Stimulated activated CD4-positive, alpha-beta T cell treated with anti-CD3 and anti-CD28 coated beads, Interleukin-1b, Interleukin-23, amount 100 ng/mL, for 48 hours (primary cell): ENCODE results near the gene PDK2.

Experiments used
- DNase-seq: peaks from one replicate; pipeline ENCODE4 v3.0.0-alpha.2; 2020

Gene PDK2

DNA sequence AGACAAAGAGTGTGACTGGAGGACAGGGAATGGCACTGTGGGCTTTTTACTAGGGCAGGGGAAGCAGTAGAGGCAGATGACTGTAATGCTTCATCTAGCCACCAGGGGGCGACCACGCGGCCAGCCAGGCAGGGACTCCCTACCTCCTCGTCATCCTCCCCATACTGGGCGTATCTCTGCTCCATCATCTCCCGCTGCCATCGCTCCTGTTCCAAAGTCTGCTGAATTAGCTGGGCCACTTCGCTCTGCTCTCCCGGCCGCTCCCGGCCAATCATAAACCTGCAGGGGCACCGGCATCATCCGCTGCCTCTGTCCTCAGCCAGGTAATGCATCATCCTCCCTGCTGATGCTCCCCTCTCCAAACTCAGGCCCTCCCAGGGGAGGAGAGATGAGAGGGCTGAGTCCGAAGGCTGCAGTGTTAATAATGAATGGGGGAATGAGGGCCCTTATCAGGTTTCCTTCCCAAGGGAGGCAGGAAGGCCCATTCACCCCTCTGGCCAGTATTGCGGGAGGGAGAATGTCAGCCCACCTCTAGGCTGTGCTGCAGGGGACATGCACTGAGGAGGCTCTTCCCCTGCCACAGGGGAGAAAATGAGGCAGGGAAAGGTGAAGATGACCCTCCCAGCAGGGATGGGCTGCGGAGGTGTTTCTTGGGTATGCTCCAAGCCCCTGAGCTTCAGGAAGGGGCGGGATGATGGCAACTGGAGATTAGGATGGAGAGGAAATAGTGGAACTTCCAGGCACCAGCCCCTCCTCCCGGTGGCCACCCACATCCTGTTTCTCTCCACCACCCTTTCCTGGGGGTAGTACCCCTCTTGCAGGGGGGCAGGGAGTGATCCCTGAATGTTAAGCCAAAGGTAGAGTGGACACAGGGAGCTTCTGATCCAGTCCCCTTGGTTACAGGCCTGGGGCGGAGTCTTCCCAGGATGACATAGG, 45.1 kb downstream of the PDK2 start:
- peak; percentile 83 for DNase-seq

DNA sequence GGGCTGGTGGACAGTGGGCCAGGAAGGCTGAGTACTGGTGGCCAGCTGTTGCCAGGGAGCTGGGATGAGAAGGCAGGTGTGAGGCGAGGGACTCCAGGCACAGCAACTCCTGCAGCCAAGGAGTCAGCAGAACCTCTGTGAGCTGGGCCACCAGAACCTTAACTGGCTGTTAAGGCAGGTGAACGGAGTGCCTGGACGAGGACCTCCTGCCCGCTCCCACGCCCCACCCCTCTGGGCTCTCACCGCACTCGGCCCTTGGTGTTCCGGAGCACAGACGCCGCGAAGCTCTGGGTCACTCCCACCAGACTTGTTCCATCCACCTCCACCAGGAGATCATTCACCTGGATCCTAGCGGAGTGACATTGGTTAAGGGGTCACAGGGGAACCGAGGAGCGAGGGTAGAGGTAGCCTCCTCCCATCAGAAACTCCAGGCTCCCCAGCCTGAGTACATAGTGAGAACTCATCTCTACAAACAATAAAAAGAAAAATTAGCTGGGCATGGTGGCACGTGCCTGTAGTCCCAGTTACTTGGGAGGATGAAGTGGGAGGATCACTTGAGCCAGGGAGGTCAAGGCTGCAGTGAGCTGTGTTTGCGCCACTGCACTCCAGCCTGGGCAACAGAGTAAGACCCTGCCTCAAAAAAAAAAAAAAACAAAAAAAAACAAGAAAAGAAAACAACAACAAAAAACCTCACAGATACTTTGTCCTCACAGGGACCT, 46.0 kb downstream of the PDK2 start:
- DNase-seq, result no peak

DNA sequence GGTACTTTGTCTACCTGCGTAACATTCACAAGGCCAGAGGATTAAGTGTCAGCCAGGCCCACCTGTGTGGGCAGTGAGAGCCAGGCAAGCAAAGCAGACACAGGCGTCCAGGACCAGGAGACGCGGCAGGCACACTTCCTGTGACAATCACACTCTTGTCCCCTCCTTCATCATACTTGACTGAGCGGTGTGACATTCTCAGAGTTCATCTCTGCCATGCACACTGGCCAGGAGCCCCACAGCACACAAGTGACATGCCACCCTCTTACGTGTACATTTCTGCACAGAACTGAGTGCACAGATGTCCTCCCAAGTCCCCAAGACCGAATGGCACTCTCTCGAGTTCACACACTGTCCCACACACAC, 46.6 kb downstream of the PDK2 start:
- DNase-seq, result no peak

DNA sequence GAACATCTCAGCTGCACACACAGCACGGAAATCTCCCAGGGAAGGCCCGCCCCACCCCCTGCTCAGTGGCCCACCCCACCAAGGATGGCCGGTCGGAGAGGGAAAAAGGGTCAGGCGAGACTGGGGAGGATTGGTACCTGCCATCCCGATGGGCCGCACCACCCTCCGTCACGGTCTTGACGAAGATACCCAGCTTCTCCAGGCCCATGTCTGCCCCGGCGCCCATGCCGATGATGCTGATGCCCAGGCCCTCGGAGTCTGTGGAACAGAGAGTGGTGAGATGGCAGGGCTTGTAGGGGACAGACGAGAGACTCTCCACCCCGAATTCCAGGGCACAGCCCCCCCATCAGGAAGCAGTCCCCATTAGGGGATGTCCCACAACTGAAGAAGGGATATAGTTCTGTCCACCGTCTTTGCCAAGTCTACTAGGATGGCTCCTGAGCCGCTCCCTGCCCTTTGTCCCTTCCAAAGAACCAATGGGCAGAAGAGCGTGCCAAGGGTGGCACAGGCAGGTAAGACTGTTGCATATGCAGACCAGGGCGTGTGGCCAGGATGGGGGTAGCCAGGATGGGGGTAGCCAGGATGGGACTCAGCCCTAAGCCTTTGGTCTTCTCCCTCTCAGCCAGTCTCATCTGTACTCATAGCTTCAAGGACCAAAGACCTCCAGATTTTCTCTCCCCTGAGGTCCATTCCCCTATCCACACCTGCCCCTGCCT, 48.5 kb downstream of the PDK2 start:
- DNase-seq, result no peak

DNA sequence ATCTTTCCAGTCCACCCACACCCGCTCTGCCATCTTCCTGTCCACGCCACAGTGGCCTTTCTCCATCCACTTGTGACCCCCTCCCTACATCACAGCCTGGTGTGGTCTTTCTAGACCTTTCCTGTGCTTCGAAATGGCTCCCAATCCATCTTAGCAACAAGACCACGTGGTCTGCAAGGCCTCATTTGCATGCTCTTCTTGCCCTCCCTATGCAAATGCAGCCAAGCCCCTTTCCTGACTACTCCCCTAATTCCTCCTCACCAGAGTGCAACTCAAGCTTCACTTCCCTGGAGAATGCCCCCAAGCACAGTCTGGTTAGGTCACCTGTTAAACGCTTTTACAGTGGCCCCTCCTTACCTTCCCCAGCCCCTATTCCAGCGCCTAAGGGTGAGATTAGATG, 49.2 kb downstream of the PDK2 start:
- no peak for DNase-seq

DNA sequence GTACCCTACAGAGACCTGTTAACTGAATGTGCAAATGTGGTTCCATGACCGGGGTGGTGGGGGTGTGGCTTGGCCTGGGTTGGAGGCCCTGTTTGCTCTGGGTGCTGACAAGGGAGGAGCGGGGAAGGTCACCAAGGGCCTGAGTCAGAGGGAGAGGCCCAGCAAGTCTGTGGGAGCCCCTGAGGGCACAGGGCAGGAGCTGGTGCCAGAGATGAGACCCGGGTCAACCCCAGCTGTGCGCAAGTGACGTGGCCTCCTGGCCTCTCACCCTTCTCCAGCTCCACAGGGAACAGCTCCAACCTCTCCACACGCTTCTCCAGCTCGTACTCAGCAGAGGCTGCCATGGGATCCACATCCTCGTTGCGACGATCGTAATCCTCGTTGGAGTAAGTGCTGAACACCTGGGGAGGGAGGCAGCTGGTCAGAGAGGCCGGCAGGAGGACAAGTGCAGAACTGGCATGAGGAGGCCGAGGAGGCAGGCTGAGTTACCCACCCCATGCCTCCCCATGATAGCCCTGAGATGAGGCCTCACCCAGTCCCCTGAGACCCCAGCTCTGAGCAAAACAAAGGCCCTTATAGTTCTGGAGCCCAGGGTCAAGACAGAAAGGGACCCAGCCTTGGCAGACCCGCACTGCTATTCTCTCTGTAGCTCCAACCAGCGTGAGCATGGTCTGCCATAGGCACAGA, 49.8 kb downstream of the PDK2 start:
- peak; percentile 37 for DNase-seq

DNA sequence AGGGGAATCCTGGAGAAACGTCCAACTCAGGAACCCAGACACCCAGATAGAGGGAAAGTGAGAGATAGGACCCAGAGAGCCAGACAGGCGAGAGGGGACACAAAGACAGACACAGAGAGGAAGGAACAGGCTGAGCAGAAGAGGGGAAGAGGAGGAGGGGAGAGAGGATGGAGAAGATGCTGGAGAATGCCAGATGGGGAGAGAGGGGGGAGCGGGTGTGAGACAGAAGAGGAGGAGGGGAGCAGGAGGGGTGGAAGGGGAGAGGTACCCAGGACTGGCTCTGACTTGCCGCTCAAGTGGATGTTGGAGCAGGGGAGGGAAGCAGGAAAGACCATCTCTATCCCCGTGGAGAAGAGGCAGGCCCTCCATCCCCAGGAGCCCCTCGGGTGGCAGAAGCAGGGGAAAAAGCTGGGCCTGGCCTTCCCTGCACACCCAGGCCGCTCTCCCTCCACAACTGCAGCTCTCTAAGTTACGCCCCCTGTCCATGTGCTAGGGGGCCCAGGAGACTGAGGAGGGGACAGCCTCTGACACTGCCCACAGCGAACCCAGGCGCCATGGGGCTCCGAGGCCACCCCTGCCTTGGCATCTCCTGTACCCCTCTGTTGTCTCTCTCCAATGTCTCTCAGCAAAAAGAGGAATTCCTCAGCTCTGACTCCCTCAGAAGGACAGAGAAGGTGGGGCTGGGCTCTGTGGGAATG, 50.5 kb downstream of the PDK2 start:
- DNase-seq, result no peak

DNA sequence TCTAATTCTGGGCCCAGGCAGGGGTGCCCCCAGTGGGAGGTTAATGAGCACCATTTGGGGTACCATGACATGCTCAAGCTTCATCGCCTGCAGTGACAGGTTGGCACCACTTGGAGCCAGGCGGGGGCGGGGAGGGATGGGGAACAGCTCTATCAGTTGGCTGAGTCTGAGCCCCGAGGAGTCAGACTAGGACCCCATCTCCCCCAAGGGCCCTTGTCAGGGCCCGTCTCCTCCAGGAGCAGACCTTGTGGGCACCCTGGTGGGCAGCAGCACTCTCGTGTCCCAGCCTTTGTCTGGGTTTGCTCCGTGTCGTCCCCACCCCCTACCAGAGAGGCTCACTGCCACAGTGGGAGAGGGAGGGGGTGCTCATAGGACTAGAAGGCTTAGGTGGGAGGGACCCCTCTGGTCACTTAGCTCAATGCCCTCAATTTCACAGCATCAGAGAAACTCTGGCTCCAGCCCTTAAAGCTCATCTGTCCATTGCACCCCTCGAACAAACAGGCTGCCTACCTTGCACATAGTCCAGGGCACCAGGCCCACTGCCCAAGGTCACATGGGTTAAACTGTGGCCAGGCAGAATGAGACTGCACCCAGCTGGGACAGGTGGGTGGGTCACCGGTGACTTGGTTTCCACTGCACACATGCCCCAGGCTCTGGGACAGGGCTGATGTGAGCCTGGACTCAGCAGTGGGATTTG, 51.2 kb downstream of the PDK2 start:
- DNase-seq, result no peak

DNA sequence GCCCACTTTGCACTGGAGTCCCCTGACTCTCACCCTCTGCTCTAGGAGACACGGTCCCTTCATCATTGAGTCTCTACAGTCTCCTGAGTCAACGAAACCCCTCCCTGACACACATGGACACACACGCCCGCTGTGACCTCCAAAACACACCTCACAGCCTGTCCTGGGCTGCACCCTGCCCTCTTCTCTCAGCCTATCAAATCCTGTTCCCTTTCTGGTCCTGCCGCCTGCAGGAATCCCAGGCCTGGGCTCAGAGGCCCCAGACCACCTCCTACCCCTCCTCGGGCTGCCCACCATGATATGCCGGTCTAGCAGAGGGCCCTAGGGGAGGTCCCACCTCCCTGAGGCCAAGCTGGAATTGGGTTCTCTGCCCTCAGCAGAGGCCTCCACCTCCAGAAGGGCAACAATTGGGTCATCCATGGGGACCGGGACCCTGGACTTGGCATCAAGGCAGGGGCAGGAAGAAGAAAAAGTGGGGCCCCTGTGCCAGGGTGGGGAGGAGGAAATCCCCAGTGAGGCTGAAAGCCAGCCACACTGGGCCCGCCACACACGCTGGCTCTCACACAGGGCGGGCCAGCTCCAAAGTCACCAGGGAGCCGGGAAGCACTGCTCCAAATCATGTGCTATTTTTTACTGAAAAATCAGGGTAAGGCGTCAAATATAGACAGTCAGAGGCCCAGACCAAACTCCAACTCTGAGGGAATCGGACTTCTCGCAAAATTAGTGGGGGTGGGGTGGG, 51.9 kb downstream of the PDK2 start:
- no peak for DNase-seq

DNA sequence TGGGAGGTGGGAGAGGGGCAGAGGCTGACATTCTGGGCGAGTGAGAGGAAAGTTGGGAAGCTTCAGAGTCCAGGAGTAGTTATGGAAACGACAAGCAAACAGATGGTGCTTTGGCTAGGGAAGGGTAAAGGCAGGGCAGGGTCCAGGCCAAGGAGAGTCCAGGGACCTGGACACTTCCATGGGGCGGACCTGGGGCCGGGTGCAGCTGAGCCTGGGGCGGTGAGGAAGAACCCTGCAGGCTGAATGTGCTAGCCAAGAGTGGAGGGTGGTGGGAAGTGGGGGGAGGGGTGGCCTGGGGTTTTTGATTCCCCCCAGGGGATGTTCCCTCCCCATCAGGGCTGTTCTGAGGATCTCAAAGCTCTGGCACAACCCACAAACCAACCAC, 52.7 kb downstream of the PDK2 start:
- DNase-seq, result no peak

DNA sequence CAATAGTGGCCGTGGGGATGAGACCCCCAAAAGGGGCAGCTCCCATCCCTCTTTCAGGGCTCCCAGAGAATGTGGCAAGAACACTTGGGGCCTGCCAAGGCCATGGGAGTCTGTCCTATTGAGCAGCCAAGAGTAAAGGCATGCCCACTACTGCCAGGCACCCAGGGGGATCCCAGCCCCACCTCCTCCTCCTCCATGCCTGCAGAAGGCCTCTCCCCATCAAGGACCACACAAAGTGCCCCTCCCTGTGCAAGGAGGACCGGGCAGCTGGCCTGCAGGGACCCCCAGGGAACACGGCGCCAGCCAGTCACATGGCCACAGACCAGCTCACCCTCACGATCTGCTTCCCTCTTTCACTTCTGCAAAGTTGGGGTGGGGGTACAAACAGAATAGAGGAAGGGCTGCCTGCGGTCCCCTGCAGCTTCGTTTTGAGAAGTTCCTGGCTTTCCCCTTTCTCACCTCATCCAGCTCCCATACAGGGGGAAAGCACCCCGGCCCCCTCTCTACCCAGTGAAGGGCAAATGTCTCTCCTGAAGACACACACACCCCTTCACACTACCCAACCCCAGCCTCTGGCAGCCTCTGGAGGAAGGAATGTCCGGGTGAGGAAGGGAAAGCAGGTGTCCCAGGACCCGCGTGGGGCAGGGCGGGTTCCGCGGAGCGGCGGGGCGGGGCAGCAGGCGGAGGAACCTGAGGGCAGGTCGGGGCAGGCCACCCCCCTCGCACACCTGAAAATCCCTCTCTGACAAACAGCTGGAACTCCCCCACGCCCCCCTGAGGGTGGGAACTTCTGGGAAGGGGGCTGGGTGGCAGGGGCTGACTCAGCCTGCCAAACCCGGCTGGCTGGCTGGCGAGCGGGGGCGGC, 53.3 kb downstream of the PDK2 start:
- DNase-seq, result peak; percentile 79

DNA sequence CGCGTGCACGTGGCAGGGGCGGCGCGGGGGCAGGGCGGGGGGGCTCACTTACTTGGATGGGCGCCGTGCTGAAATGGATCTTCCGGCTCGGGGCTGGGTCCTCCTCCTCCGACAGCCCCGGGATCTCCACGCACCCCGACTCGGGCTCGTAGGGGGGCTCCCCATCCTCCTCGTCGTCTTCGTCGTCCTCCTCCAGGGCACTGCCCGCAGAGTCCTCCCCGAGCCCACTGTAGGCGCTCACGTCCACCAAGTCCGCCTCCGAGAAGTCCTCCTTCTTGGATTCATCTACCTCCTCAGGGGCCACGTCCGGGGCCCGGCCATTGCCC, 53.9 kb downstream of the PDK2 start:
- DNase-seq, result no peak

DNA sequence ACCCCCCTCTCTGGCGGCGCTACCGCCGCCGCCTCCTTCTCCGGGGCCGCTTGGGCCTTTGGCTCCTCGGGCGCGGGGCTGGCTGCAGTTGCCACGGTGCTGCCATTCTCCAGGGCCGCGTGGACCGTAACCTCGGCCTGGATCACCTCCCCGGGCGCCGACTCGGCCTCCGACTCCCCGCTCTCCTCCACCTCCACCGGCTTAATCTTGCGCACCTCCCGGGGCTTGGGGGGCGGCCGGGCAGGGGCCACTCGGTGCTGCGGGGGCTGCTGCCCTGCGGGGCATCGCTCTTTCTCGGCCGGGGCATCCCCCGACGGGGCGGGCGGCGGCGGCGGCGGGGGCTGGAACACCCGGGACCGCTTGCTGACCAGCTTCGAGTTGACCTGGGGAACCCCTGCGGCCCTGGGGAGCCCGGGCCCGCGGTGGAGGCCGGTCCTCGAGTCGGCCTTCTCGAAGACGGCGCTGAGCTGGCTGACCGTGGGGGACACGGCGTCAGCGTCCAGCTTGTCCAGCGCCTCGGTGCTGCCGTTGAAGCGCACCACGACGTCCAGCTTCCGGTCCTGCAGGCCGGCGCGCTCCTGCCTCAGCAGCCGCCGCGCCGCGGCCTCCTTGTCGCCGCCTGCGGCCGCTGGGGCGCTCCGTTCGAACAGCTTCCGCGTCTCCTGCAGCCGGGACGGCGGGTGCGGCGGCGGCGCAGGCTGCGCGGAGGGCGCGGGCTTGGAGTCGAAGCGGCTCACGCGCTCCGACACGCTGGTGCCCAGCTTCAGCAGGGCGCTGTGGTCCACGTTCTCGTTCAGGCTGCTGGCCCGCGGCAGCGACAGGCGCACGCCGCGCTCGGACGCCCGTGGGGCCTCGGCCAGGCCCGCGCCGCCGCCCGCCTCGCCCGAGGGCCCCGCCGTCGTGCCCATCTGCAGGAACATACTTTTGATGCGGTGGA, 54.5 kb downstream of the PDK2 start:
- DNase-seq, result peak; percentile 57

DNA sequence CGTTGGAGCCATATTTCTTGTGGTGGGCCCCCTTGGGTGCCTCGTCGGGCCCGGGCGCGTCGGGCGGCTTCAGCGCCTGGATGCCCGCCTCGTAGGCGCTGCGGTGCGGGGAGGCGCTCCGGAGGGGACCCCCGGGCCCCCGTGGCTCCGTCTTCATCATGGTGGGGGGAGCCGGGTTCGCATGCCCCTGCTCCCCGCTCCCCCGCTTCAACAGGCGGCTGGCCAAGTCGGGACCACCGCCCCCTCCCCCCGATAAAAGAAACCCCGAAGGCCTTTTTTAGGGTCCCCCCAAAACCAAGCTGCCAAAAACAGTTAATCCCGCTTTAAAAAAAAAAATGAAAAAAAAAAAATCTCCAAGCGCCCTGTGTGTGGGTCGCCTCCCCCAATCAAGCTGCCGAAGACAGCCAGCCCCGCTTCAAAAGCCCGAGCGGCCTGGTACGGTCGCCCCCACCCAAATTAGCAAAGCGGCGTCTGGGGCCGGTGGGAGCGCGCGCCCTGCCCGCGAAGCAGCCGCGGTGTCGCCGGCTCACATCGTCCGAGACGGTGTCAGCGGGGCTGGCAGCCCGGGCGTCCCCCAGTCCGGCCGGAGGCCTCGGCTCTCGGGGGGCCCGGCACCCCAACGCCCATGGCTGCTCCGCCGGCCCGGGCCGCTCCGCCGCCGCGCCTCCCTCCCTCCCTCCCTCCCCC, 55.3 kb downstream of the PDK2 start, which contains the start of gene PPP1R9B:
Gene PPP1R9B, minus strand, starts transcription at position 324 of the 687 bp plus-strand sequence. Its CDS starts 164 bp downstream, at position 160.
- DNase-seq, result no peak

DNA sequence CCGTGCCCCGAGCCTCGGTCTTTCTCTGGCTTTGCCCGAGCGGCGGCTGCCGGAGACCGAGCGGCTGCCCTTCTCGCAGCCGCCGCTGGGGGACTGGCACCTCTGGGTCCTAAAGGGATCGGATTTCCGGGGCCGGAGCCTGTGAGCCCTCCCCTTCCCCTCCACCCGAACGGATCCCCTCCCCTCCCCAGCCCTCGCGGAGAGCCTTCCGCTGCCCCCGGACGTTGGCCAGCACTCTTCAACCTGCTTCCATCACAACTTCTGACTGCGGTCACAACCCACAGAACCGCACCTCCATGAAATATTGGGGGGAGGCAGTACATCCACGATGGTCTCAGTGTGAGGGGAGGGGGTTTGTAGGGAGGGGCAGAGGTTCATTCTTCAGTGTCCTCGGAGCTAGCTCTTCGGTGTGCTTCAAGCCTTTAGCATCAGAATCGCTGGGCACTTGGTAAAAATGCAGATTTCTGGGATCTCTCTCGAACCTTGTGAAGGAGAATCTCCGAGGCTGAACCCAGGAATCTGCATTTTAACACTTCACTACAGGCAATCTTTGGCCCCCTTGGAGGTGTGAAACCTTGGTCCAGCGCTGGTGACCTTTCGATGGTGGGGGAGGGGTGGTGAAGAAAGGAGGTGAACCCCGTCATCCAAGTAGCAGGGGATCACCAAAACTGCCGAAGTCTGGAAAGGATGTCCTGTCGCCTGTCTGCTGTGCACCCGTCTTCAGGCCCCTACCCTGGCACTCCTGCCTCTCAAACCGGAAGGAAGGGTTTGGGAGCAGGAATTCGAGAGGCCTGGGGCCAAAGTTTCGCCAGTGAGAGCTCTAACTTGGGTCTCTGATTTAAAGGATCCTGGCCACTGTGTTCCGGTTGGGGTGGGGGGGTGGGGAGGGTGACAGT, 56.1 kb downstream of the PDK2 start:
- peak; percentile 89 for DNase-seq

DNA sequence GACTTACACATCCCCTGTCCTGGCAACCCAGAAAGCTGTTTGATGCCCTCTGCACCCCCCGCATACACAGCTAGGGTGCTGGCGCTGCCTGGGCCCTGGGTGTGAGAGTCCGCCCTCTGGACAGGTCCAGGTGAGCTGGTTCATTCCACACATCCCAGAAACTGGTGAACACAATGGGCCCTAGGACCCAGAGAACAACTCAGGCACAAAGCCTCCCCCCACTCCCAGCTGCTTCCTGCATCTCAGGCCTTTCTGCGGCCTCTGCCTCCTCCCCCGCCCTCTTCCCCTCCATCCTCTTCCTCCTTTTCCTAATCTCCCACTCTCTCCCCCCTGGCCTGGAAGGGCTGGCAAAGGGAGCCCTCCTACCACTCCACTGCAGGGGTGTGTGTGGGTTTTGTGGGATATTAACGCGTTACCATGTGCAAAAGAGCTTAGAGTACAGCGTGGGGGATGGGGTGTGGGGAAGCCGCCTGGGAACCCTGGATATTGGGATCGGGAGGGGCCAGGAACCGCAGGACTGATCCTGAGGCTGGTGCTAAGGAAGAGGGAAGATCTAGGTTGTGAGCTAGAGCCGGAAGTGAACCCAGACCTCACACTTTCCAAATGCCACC, 56.9 kb downstream of the PDK2 start:
- peak; percentile 57 for DNase-seq

DNA sequence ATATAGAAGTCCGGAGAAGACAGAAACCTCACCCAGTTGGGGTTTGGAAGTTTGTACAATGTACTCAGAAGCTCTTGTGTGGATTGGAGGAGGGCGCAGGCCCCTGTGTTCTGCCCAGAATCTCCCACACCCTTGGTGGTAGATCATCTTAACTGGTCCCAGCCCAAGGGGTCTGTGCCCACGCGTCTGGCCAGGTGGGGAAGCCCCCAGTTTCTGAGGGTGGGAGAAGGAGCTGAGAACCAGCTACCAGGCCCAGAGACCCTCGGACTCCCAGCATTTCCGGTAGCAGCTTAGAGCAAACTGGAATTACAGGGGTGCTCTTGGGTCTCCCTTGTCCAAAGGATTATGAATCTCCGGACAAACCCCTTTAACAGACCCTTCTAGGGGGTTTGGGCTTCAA, 57.6 kb downstream of the PDK2 start:
- DNase-seq, result no peak
